HG02678 (cell line): ENCODE data around the gene LRRC61.

ENCODE experiments used
- ATAC-seq: cut with Tn5 transposase; IDR thresholded peaks from one replicate; pipeline ENCODE4 v1.9.1; 2021; ENCODE audit warnings: mild to moderate bottlenecking, moderate library complexity; ENCODE audit not compliant: unreplicated experiment

The LRRC61 gene

GRCh38 chr7:150346922-150347321 is 23.8 kb downstream of the LRRC61 start:
- no peak for ATAC-seq

- no peak for ATAC-seq
Measured at GRCh38 chr7:150351587-150352194, 28.5 kb downstream of the LRRC61 start.

- ATAC-seq, result no peak
Measured at GRCh38 chr7:150355666-150356059, 32.5 kb downstream of the LRRC61 start.

- no peak for ATAC-seq
Measured at GRCh38 chr7:150356265-150356897, 33.2 kb downstream of the LRRC61 start.

GRCh38 chr7:150357270-150357669 is 34.1 kb downstream of the LRRC61 start:
- peak; percentile 75 for ATAC-seq

GRCh38 chr7:150357771-150358427 is 34.7 kb downstream of the LRRC61 start:
- peak; percentile 25 for ATAC-seq

GRCh38 chr7:150358433-150358832 is 35.3 kb downstream of the LRRC61 start:
- ATAC-seq, result no peak

- no peak for ATAC-seq
Measured at GRCh38 chr7:150358988-150359621, 36.0 kb downstream of the LRRC61 start.

- no peak for ATAC-seq
Measured at GRCh38 chr7:150359622-150360362, 36.6 kb downstream of the LRRC61 start.

- ATAC-seq, result no peak
Measured at GRCh38 chr7:150360363-150361058, 37.4 kb downstream of the LRRC61 start.

- ATAC-seq, result no peak
Measured at GRCh38 chr7:150361402-150361801, 38.2 kb downstream of the LRRC61 start.

GRCh38 chr7:150361807-150362621 is 38.9 kb downstream of the LRRC61 start:
- ATAC-seq, result no peak

GRCh38 chr7:150363370-150363769 is 40.2 kb downstream of the LRRC61 start:
- ATAC-seq, result no peak

- ATAC-seq, result no peak
Measured at GRCh38 chr7:150363872-150364271, 40.7 kb downstream of the LRRC61 start.

- ATAC-seq, result no peak
Measured at GRCh38 chr7:150365194-150365593, 42.0 kb downstream of the LRRC61 start.

- ATAC-seq, result no peak
Measured at GRCh38 chr7:150365673-150366398, 42.7 kb downstream of the LRRC61 start.

- no peak for ATAC-seq
Measured at GRCh38 chr7:150367677-150368095, 44.5 kb downstream of the LRRC61 start.

GRCh38 chr7:150368096-150368883 is 45.1 kb downstream of the LRRC61 start, which contains the start of gene REPIN1:
REPIN1 (plus strand) TSS chr7:150368822; CDS start chr7:150369712, 890 bp downstream.
- ATAC-seq, result peak; percentile 55
